GM06990 (cell line): ENCODE data around the gene TMEM145.

ENCODE experiments used
- DNase-seq: peaks from one replicate; pipeline ENCODE4 v3.0.0-alpha.2; 2011; ENCODE audit not compliant: insufficient read length; ENCODE audit errors: extremely low read depth
- H3K27me3 ChIP-seq: replicated peaks from 2 replicates; pipeline ENCODE4 v1.6.0; 2011; ENCODE audit warnings: low read length; ENCODE audit not compliant: control insufficient read depth, insufficient read depth
- H3K36me3 ChIP-seq: 2 replicates; pipeline ENCODE4 v1.5.1; 2011; ENCODE audit warnings: low read length; ENCODE audit not compliant: control insufficient read depth, insufficient read depth
- H3K4me3 ChIP-seq: replicated peaks from 2 replicates; pipeline ENCODE4 v1.5.1; 2011; ENCODE audit warnings: low read depth, mild to moderate bottlenecking, control low read depth, low read length
- CTCF ChIP-seq: IDR thresholded peaks from 2 replicates; pipeline ENCODE4 v1.5.1; 2011; ENCODE audit warnings: low read length, control low read depth, mild to moderate bottlenecking, inconsistent platforms; ENCODE audit not compliant: insufficient read depth, poor library complexity, severe bottlenecking

Gene TMEM145

GRCh38 chr19:42284066-42284501, 29.0 kb upstream of the TMEM145 start:
- TF ChIP-seq CTCF, result no peak
- DNase-seq, result peak; percentile 87
- no peaks in the 10 kb centered on the region for H3K27me3 ChIP-seq
- peak overlapping the region; percentile 46 for H3K4me3 ChIP-seq
- H3K36me3 ChIP-seq, result peaks cover 12% of the 10 kb centered on the region

DNA sequence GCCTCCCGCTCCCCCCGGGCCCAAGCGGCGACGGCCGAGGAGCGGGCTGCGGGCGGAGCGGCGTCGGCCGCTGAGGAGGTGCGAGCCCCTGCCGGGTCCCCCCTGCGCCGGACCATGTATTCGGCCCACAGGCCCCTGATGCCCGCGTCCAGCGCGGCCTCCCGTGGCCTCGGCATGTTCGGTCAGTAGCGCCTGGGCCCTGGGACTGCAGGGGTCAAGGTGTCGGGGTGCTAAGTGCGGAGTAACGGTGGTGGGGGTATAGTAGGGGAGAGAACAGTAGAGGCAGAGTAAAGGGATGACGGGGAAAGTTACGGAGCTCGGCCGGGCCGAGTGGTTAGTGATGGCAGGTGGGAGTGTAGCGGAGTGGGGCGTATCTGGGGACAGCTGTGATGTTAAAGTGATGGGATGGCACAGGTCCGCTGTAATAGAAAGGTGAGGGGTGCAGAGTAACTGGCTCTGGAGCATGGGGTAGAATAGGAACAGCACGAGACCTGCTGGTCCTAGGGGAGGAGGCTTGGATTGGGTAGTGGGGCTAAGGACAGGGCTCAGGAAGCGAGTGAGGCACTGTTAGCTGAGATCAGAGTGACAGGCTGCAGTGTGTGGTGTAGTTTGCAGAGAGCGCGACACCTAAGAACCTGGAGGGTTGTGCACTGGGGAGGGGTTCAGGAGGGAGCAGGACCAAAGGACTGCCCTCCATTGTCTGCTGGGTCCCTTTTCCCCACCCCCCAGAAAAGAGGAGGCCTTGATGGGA, 28.3 kb upstream of the TMEM145 start:
- Histone ChIP-seq H3K27me3 (no peaks in the 10 kb centered on the region), H3K36me3 (peaks cover 19% of the 10 kb centered on the region), H3K4me3 (peak overlapping the region; percentile 68)
- no peak for DNase-seq
- TF ChIP-seq CTCF, result no peak

GRCh38 chr19:42285541-42285941, 27.6 kb upstream of the TMEM145 start:
- DNase-seq, result peak; percentile 24
- TF ChIP-seq CTCF, result no peak
- peak overlapping the region; percentile 68 for H3K4me3 ChIP-seq
- H3K36me3 ChIP-seq, result peaks cover 26% of the 10 kb centered on the region
- no peaks in the 10 kb centered on the region for H3K27me3 ChIP-seq

- no peaks in the 10 kb centered on the region for H3K27me3 ChIP-seq
- H3K4me3 ChIP-seq, result peak overlapping the region; percentile 68
- no peak for TF ChIP-seq CTCF
- no peak for DNase-seq
- H3K36me3 ChIP-seq, result peaks cover 28% of the 10 kb centered on the region
Measured at GRCh38 chr19:42285988-42286348, 27.1 kb upstream of the TMEM145 start.

DNA sequence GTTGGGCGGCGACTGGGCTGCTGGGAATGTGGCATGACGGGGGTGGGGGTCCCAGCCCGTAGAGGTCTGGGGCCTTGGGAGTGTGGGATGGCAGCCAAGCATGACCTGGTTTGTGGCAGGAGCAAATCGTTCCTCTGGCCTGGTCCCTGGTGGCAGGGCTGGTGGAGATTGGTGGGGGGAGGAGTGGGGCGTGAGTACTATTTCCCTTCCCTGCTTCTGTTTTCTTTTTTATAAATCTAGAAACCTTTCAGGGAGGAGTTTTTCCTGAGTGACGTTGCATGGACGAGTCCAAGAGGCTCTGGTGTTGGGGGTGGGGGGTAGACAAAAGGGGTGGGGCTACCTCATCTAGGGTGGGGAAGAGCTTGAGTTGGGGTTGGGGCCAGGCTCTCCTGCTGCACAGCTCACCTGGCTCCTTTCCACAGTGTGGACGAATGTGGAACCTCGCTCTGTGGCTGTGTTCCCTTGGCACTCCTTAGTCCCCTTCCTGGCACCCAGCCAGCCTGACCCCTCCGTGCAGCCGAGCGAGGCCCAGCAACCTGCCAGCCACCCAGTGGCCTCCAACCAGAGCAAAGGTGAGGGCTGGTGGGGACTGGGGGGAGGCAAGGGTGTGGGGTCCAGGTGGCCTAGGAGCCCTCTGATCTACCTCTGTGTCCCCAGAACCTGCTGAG, 26.6 kb upstream of the TMEM145 start:
- DNase-seq, result peak; percentile 20

More for the DNA sequence above, 26.6 kb upstream of the TMEM145 start:
- Histone ChIP-seq H3K36me3 (peaks cover 31% of the 10 kb centered on the region), H3K27me3 (no peaks in the 10 kb centered on the region), H3K4me3 (no peak overlapping the region)
- TF ChIP-seq CTCF, result no peak
